Naive thymus-derived CD4-positive, alpha-beta T cell (primary cell): ENCODE measurements around the gene BCKDHA. TPM values are rescaled to one million over a fixed set of nuclear protein-coding genes. Genes with fewer than 3 reads are reported as not detected.

Experiments used
- ATAC-seq: fragments of 150-1000 bp; cut with Tn5 transposase; 2 replicates; pipeline ENCODE4 v1.10.0; 2021; ENCODE audit warnings: mild to moderate bottlenecking, moderate library complexity
- CTCF ChIA-PET: fragments of 350-600 bp; sonication (Branson Sonifier 250); formaldehyde crosslinking; loops from one replicate; lab custom pipeline; 2021; ENCODE audit warnings: antibody characterized with exemption; lab: Charles Lee
- POLR2A ChIA-PET: fragments of 350-600 bp; sonication (Branson Sonifier 250); formaldehyde crosslinking; loops from one replicate; lab custom pipeline; 2021; ENCODE audit warnings: antibody characterized with exemption, inconsistent platforms; lab: Charles Lee
- DNase-seq, 9 donors: peaks; one replicate each; pipeline versions ENCODE4 v3.0.0 to v3.0.0-alpha.2; 2020 to 2022; ENCODE audit warnings: mixed read lengths in 1 of 9
- H3K27ac ChIP-seq: one replicate; pipeline ENCODE4 v1.7.0; 2013; ENCODE audit warnings: mild to moderate bottlenecking, low read depth, low read length, moderate library complexity
- H3K27me3 ChIP-seq, 2 donors: one replicate each; pipeline ENCODE4 v1.7.0; 2013; ENCODE audit warnings: low read length in 2 of 2, mild to moderate bottlenecking in 2 of 2, moderate library complexity in 2 of 2; ENCODE audit not compliant: control insufficient read depth in 2 of 2, insufficient read depth in 2 of 2
- H3K36me3 ChIP-seq, 3 experiments: 1 replicate in 2 of 3; 2 replicates in 1 of 3; pipeline ENCODE4 v1.7.0; 2013; ENCODE audit warnings: low read length in 3 of 3, mild to moderate bottlenecking in 3 of 3, moderate library complexity in 1 of 3; ENCODE audit not compliant: insufficient read depth in 3 of 3, control insufficient read depth in 2 of 3
- H3K4me1 ChIP-seq, 2 donors: one replicate each; pipeline ENCODE4 v1.7.0; 2013; ENCODE audit warnings: low read length in 2 of 2, mild to moderate bottlenecking in 2 of 2, moderate library complexity in 1 of 2; ENCODE audit not compliant: control insufficient read depth in 2 of 2, insufficient read depth in 2 of 2
- H3K4me3 ChIP-seq: 2 replicates; pipeline ENCODE4 v1.7.0; 2013; ENCODE audit warnings: mild to moderate bottlenecking, low read length
- H3K9me3 ChIP-seq, 3 experiments: 1 replicate in 2 of 3; 2 replicates in 1 of 3; pipeline ENCODE4 v1.7.0; 2013; ENCODE audit warnings: low read length in 3 of 3; ENCODE audit not compliant: control insufficient read depth in 2 of 3
- H3K27ac Mint-ChIP-seq, 9 donors: one replicate each; pipeline ENCODE4 v1.8.0; 2020 to 2022; ENCODE audit warnings: mixed read lengths in 9 of 9, mild to moderate bottlenecking in 8 of 9, moderate library complexity in 5 of 9, inconsistent platforms in 2 of 9
- H3K27me3 Mint-ChIP-seq, 5 donors: one replicate each; pipeline ENCODE4 v1.8.0; 2021 to 2022; ENCODE audit warnings: mixed read lengths in 5 of 5, mild to moderate bottlenecking in 1 of 5
- H3K36me3 Mint-ChIP-seq, 5 donors: one replicate each; pipeline ENCODE4 v1.8.0; 2020 to 2022; ENCODE audit warnings: mixed read lengths in 5 of 5, mild to moderate bottlenecking in 3 of 5, inconsistent platforms in 1 of 5
- H3K4me1 Mint-ChIP-seq, 7 donors: one replicate each; pipeline ENCODE4 v1.8.0; 2020 to 2022; ENCODE audit warnings: mixed read lengths in 7 of 7, mild to moderate bottlenecking in 3 of 7, inconsistent platforms in 1 of 7
- H3K4me3 Mint-ChIP-seq, 10 donors: one replicate each; pipeline ENCODE4 v1.8.0; 2020 to 2022; ENCODE audit warnings: mild to moderate bottlenecking in 10 of 10, mixed read lengths in 10 of 10, moderate library complexity in 6 of 10, inconsistent platforms in 2 of 10
- H3K9me3 Mint-ChIP-seq, 11 donors: one replicate each; pipeline ENCODE4 v1.8.0; 2020 to 2022; ENCODE audit warnings: mixed read lengths in 11 of 11, mild to moderate bottlenecking in 4 of 11, inconsistent platforms in 1 of 11, moderate library complexity in 1 of 11
- intact Hi-C, 2 donors: fragments of 100-400 bp; cut with micrococcal nuclease; formaldehyde crosslinking; loops; one replicate each; pipeline ENCODE4 v1.15.1; 2023
- polyA plus RNA-seq, 2 donors: library from polyadenylated mRNA; unstranded; fragments of 300-500 nt; fragmentation: Illumina TruSeq; gene quantifications; one replicate each; pipeline ENCODE4 v1.2.3, GENCODE V29; 2021
- total RNA-seq, 6 experiments: library from RNA in 5 of 6; stranded (reverse) in 5 of 6; gene quantifications; 1 replicate in 5 of 6; 2 replicates in 1 of 6; pipeline ENCODE4 v1.2.3 and lab custom pipeline; 2021 to 2026

The BCKDHA gene
- total and polyA plus RNA-seq, 7 experiments from 2014 or later: 19.4 to 55.9 (median 21.4) TPM

- Mint-ChIP-seq H3K9me3 (no peaks in the 10 kb centered on the region), H3K4me3 (peak within 1 kb of the TSS; percentile 80 to 98 (median 89)), H3K27ac (peak within 1 kb of the TSS; percentile 86 to 96 (median 92)), H3K36me3 (peaks cover 0 to 12% (median under 1%) of the 10 kb centered on the region in 5 donors), H3K4me1 (peaks cover 7 to 34% (median 28%) of the 10 kb centered on the region in 7 donors), H3K27me3 (no peaks in the 10 kb centered on the region)
- peaks cover 6 to 9% of the 10 kb centered on the region in 2 donors for H3K4me1 ChIP-seq
- H3K27me3 ChIP-seq: no peaks in the 10 kb centered on the region
- ATAC-seq: peak; percentile 55
- CTCF ChIA-PET: interaction anchor here (0.6 kb wide), 1 partner anchor 50 kb away, joined by 3 read pairs; no protein-coding TSS in a partner anchor
- intact Hi-C loops: loop anchor here in 1 of 2 donors (1.0 kb wide), 1 partner anchor 12 kb away; the partner anchor contains the start of gene DMAC2
- H3K36me3 ChIP-seq: peaks cover 0 to 55% (median 13%) of the 10 kb centered on the region in 3 experiments
- no peaks in the 10 kb centered on the region for H3K9me3 ChIP-seq
- peak within 1 kb of the TSS; percentile 26 for H3K4me3 ChIP-seq
- DNase-seq: peak in 3 of 9 donors; percentile 15 to 48 (median 40)
- POLR2A ChIA-PET: interaction anchor here (0.6 to 3.4 kb wide), 3 partner anchors 11 to 104 kb away, joined by 3 to 14 read pairs (median 3); partner anchors contain the start of gene DMAC2
- H3K27ac ChIP-seq: peak within 1 kb of the TSS; percentile 70
Observed at GRCh38 chr19:41426952-41427646, 29.5 kb downstream of the BCKDHA start, which contains the start of gene B3GNT8. Gene B3GNT8, minus strand, starts transcription at chr19:41427374. Its CDS starts 596 bp downstream, at chr19:41426778.

GRCh38 chr19:41427647-41428480 is 30.2 kb downstream of the BCKDHA start:
- DNase-seq: peak in 6 of 9 donors; percentile 14 to 35 (median 18)
- ChIA-PET POLR2A (interaction anchor here (0.6 to 3.4 kb wide), 3 partner anchors 9 to 73 kb away, joined by 3 to 14 read pairs (median 3); partner anchors contain the start of gene DMAC2), CTCF (interaction anchor here (0.6 to 1.3 kb wide), 3 partner anchors 12 to 143 kb away, joined by 3 to 4 read pairs (median 3); partner anchors contain the start of gene DMAC2)
- H3K4me1 Mint-ChIP-seq: peaks cover 7 to 34% (median 28%) of the 10 kb centered on the region in 7 donors
- H3K27ac Mint-ChIP-seq: peak overlapping the region; percentile 86 to 96 (median 91)
- Histone ChIP-seq H3K27me3 (no peaks in the 10 kb centered on the region), H3K36me3 (peaks cover 0 to 55% (median 10%) of the 10 kb centered on the region in 3 experiments), H3K4me1 (peaks cover 6 to 9% of the 10 kb centered on the region in 2 donors), H3K4me3 (peak overlapping the region; percentile 26), H3K9me3 (no peaks in the 10 kb centered on the region), H3K27ac (peak overlapping the region; percentile 70)
- intact Hi-C loops: loop anchor here in 1 of 2 donors (1.0 kb wide), 1 partner anchor 11 kb away; the partner anchor contains the start of gene DMAC2
- peaks cover 0 to 13% (median 8%) of the 10 kb centered on the region in 5 donors for H3K36me3 Mint-ChIP-seq
- H3K4me3 Mint-ChIP-seq: peak overlapping the region; percentile 80 to 98 (median 89)
- ATAC-seq: peak; percentile 71
- no peaks in the 10 kb centered on the region for H3K27me3 Mint-ChIP-seq
- no peaks in the 10 kb centered on the region for H3K9me3 Mint-ChIP-seq

GRCh38 chr19:41428481-41428859 is 30.9 kb downstream of the BCKDHA start:
- no peak for DNase-seq
- Mint-ChIP-seq H3K4me3 (peak overlapping the region in 9 of 10 donors; percentile 30 to 98 (median 89)), H3K4me1 (peaks cover 7 to 34% (median 28%) of the 10 kb centered on the region in 7 donors), H3K36me3 (peaks cover 0 to 13% (median 8%) of the 10 kb centered on the region in 5 donors), H3K27ac (peak overlapping the region in 7 of 9 donors; percentile 23 to 96 (median 92)), H3K9me3 (no peaks in the 10 kb centered on the region), H3K27me3 (no peaks in the 10 kb centered on the region)
- no peaks in the 10 kb centered on the region for H3K9me3 ChIP-seq
- CTCF ChIA-PET: interaction anchor here (1.0 to 1.3 kb wide), 3 partner anchors 11 to 72 kb away, joined by 3 to 4 read pairs (median 3); partner anchors contain the start of genes B9D2 and DMAC2
- H3K36me3 ChIP-seq: peaks cover 0 to 57% (median 8%) of the 10 kb centered on the region in 3 experiments
- ATAC-seq: no peak
- H3K4me1 ChIP-seq: peaks cover 6 to 9% of the 10 kb centered on the region in 2 donors
- peak overlapping the region; percentile 26 for H3K4me3 ChIP-seq
- H3K27ac ChIP-seq: peak overlapping the region; percentile 70
- intact Hi-C loops: no loop called here
- POLR2A ChIA-PET: interaction anchor here (0.9 to 3.4 kb wide), 2 partner anchors 9 to 10 kb away, joined by 3 to 14 read pairs; partner anchors contain the start of gene DMAC2
- no peaks in the 10 kb centered on the region for H3K27me3 ChIP-seq

- ChIA-PET POLR2A (interaction anchor here (0.6 to 0.9 kb wide), 2 partner anchors 74 to 133 kb away, joined by 3 read pairs; no protein-coding TSS in a partner anchor), CTCF (interaction anchor here (1.9 kb wide), 1 partner anchor 9 kb away, joined by 5 read pairs; the partner anchor contains the start of gene DMAC2)
- Histone ChIP-seq H3K4me3 (no peak overlapping the region), H3K27ac (no peak overlapping the region), H3K27me3 (no peaks in the 10 kb centered on the region), H3K36me3 (peaks cover 0 to 38% (median 8%) of the 10 kb centered on the region in 3 experiments), H3K9me3 (no peaks in the 10 kb centered on the region), H3K4me1 (peaks cover 6 to 9% of the 10 kb centered on the region in 2 donors)
- Mint-ChIP-seq H3K27ac (peak overlapping the region in 2 of 9 donors; percentile 11 to 14), H3K9me3 (no peaks in the 10 kb centered on the region), H3K4me1 (peaks cover 7 to 39% (median 27%) of the 10 kb centered on the region in 7 donors), H3K4me3 (no peak overlapping the region), H3K36me3 (peaks cover 0 to 13% (median 8%) of the 10 kb centered on the region in 5 donors), H3K27me3 (no peaks in the 10 kb centered on the region)
- ATAC-seq (no peak), DNase-seq (no peak)
- intact Hi-C loops: loop anchor here in 1 of 2 donors (10.0 kb wide), 1 partner anchor 116 kb away; the partner anchor contains the start of gene CCDC97
Observed at GRCh38 chr19:41430922-41431321, 33.3 kb downstream of the BCKDHA start.

GRCh38 chr19:41431426-41432386 is 34.1 kb downstream of the BCKDHA start:
- Mint-ChIP-seq H3K4me3 (no peak overlapping the region), H3K36me3 (peaks cover 0 to 21% (median 8%) of the 10 kb centered on the region in 5 donors), H3K4me1 (peaks cover 7 to 38% (median 31%) of the 10 kb centered on the region in 7 donors), H3K9me3 (no peaks in the 10 kb centered on the region), H3K27ac (peak overlapping the region in 4 of 9 donors; percentile 11 to 78 (median 26)), H3K27me3 (no peaks in the 10 kb centered on the region)
- no peak for ATAC-seq
- no peak overlapping the region for H3K4me3 ChIP-seq
- H3K4me1 ChIP-seq: peaks cover 6 to 9% of the 10 kb centered on the region in 2 donors
- no peaks in the 10 kb centered on the region for H3K27me3 ChIP-seq
- intact Hi-C loops: loop anchor here in 1 of 2 donors (10.0 kb wide), 1 partner anchor 117 kb away; the partner anchor contains the start of gene CCDC97
- CTCF ChIA-PET: interaction anchor here (1.9 kb wide), 1 partner anchor 8 kb away, joined by 5 read pairs; the partner anchor contains the start of gene DMAC2
- POLR2A ChIA-PET: interaction anchor here (0.9 kb wide), 1 partner anchor 132 kb away, joined by 3 read pairs; no protein-coding TSS in a partner anchor
- no peak overlapping the region for H3K27ac ChIP-seq
- H3K36me3 ChIP-seq: peaks cover 0 to 40% (median 8%) of the 10 kb centered on the region in 3 experiments
- no peak for DNase-seq
- no peaks in the 10 kb centered on the region for H3K9me3 ChIP-seq
